ENCODE data around the gene PTCH2. TPM values are rescaled to one million over a fixed set of nuclear protein-coding genes. Genes with fewer than 3 reads are reported as not detected.

PTCH2 gene
- total and polyA plus RNA-seq, 2 of the 13 experiments (the other 11 are each of a cell fraction or from before 2014, with no cell fraction given) = 0.60 to 1.5 TPM

- TF ChIP-seq SRSF9 (IDR thresholded peaks at IDR 0.05; ENCODE audit: borderline replicate concordance, insufficient read depth, low read depth, low read length, poor library complexity, severe bottlenecking) (no peak), ZNF776 (CRISPR knock-in tag; IDR thresholded peaks at IDR 0.05) (no peak), RELA (CRISPR knock-in tag; IDR thresholded peaks at IDR 0.05) (no peak), ZNF724P (CRISPR knock-in tag; IDR thresholded peaks at IDR 0.05; ENCODE audit: borderline replicate concordance) (no peak), PLSCR1 (CRISPR knock-in tag; IDR thresholded peaks at IDR 0.05; ENCODE audit: borderline replicate concordance) (no peak), MAX (IDR thresholded peaks at IDR 0.05) (peak; percentile 15), HOXA7 (CRISPR knock-in tag; IDR thresholded peaks at IDR 0.05) (no peak), NFE2 (CRISPR knock-in tag; IDR thresholded peaks at IDR 0.05) (no peak), PHF20 (CRISPR knock-in tag; IDR thresholded peaks at IDR 0.05) (no peak), MEIS1 (CRISPR knock-in tag; IDR thresholded peaks at IDR 0.05; ENCODE audit: borderline replicate concordance) (0 out of 2 replicates have a peak, but pooled peaks have one; percentile 5), PREB (CRISPR knock-in tag; IDR thresholded peaks at IDR 0.05) (no peak), ZNF784 (CRISPR knock-in tag; IDR thresholded peaks at IDR 0.05; ENCODE audit: borderline replicate concordance) (no peak), ZSCAN9 (CRISPR knock-in tag; IDR thresholded peaks at IDR 0.05; ENCODE audit: borderline replicate concordance) (no peak), ZNF570 (CRISPR knock-in tag; IDR thresholded peaks at IDR 0.05; ENCODE audit: borderline replicate concordance) (no peak), ARNT (IDR thresholded peaks at IDR 0.05) (no peak), ZNF563 (CRISPR knock-in tag; IDR thresholded peaks at IDR 0.05) (no peak), MTF1 (CRISPR knock-in tag; IDR thresholded peaks at IDR 0.05) (no peak), TAF1 (CRISPR knock-in tag; IDR thresholded peaks at IDR 0.05) (peak; percentile 41), ZNF709 (CRISPR knock-in tag; IDR thresholded peaks at IDR 0.05) (no peak), IRX3 (CRISPR knock-in tag; IDR thresholded peaks at IDR 0.05; ENCODE audit: borderline replicate concordance, low read depth) (no peak)
- TF ChIP-seq, protein P1, sequence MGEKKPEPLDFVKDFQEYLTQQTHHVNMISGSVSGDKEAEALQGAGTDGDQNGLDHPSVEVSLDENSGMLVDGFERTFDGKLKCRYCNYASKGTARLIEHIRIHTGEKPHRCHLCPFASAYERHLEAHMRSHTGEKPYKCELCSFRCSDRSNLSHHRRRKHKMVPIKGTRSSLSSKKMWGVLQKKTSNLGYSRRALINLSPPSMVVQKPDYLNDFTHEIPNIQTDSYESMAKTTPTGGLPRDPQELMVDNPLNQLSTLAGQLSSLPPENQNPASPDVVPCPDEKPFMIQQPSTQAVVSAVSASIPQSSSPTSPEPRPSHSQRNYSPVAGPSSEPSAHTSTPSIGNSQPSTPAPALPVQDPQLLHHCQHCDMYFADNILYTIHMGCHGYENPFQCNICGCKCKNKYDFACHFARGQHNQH (CRISPR knock-in tag; IDR thresholded peaks at IDR 0.05) = no peak
- TF ChIP-seq, protein P2, sequence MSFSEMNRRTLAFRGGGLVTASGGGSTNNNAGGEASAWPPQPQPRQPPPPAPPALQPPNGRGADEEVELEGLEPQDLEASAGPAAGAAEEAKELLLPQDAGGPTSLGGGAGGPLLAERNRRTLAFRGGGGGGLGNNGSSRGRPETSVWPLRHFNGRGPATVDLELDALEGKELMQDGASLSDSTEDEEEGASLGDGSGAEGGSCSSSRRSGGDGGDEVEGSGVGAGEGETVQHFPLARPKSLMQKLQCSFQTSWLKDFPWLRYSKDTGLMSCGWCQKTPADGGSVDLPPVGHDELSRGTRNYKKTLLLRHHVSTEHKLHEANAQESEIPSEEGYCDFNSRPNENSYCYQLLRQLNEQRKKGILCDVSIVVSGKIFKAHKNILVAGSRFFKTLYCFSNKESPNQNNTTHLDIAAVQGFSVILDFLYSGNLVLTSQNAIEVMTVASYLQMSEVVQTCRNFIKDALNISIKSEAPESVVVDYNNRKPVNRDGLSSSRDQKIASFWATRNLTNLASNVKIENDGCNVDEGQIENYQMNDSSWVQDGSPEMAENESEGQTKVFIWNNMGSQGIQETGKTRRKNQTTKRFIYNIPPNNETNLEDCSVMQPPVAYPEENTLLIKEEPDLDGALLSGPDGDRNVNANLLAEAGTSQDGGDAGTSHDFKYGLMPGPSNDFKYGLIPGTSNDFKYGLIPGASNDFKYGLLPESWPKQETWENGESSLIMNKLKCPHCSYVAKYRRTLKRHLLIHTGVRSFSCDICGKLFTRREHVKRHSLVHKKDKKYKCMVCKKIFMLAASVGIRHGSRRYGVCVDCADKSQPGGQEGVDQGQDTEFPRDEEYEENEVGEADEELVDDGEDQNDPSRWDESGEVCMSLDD (CRISPR knock-in tag; IDR thresholded peaks at IDR 0.05; ENCODE audit: borderline replicate concordance) = no peak
Observed at GRCh38 chr1:44808938-44809917, 33.8 kb downstream of the PTCH2 start (continued).

Measured in HepG2 (cell line).